ENCODE data around the gene NUBPL. TPM values are rescaled to one million over a fixed set of nuclear protein-coding genes. Genes with fewer than 3 reads are reported as not detected.
"Not testable (repeated sequence)": the region's sequence is repeated elsewhere in the genome, so short reads cannot be mapped to it uniquely, and the experiment has no call there.

The NUBPL gene
- total and polyA plus RNA-seq, 2 experiments from 2014 or later, result 22.9 to 30.8 TPM

- Histone ChIP-seq H3K27ac (no peak overlapping the region), H3K9me3 (ENCODE audit: low read depth) (peaks cover 2% of the 10 kb centered on the region), H3K4me3 (no peak overlapping the region), H3K36me3 (no peaks in the 10 kb centered on the region), H3K27me3 (no peaks in the 10 kb centered on the region), H3K4me1 (ENCODE audit: low read depth) (no peaks in the 10 kb centered on the region)
- TF ChIP-seq, protein P1, sequence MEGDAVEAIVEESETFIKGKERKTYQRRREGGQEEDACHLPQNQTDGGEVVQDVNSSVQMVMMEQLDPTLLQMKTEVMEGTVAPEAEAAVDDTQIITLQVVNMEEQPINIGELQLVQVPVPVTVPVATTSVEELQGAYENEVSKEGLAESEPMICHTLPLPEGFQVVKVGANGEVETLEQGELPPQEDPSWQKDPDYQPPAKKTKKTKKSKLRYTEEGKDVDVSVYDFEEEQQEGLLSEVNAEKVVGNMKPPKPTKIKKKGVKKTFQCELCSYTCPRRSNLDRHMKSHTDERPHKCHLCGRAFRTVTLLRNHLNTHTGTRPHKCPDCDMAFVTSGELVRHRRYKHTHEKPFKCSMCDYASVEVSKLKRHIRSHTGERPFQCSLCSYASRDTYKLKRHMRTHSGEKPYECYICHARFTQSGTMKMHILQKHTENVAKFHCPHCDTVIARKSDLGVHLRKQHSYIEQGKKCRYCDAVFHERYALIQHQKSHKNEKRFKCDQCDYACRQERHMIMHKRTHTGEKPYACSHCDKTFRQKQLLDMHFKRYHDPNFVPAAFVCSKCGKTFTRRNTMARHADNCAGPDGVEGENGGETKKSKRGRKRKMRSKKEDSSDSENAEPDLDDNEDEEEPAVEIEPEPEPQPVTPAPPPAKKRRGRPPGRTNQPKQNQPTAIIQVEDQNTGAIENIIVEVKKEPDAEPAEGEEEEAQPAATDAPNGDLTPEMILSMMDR (IDR thresholded peaks at IDR 0.05; ENCODE audit: low read depth, low read length), result no peak
- no peak for DNase-seq (ENCODE audit: low read depth in 1 of 2, low spot score in 1 of 2)
Observed at GRCh38 chr14:31702130-31702529, 140.9 kb downstream of the NUBPL start.

- TF ChIP-seq, protein P1 (IDR thresholded peaks at IDR 0.05; ENCODE audit: low read depth, low read length), result no peak
- no peaks in the 10 kb centered on the region for H3K36me3 ChIP-seq
Observed at GRCh38 chr14:31703056-31703455, 141.9 kb downstream of the NUBPL start.

DNA sequence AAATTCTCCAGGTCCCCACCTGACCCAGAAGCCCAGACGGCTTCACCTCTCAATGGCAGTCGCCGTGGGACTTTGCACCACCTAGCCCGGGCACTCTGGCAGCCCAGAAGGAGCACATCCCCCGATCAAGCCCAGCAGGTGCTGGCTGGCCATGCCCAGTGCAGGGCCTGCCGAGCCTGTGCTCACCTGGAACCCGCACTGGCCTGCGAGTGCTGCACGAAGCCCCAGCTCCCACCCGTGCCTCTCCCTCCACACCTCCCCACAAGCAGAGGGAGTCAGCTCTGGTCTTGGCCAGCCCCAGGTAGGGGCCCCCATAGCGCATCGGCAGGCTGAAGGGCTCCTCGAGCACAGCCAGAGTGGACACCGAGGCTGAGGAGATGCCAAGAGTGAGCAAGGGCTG, 144.5 kb downstream of the NUBPL start:
- Histone ChIP-seq H3K27ac (no peak overlapping the region), H3K4me1 (ENCODE audit: low read depth) (no peaks in the 10 kb centered on the region), H3K4me3 (no peak overlapping the region), H3K9me3 (ENCODE audit: low read depth) (no peaks in the 10 kb centered on the region), H3K36me3 (no peaks in the 10 kb centered on the region), H3K27me3 (no peaks in the 10 kb centered on the region)
- TF ChIP-seq, protein P1 (IDR thresholded peaks at IDR 0.05; ENCODE audit: low read depth, low read length), result no peak
- no peak for DNase-seq (ENCODE audit: low read depth in 1 of 2, low spot score in 1 of 2)

More at GRCh38 chr14:31703056-31703455, 141.9 kb downstream of the NUBPL start:
- H3K27me3 ChIP-seq, result no peaks in the 10 kb centered on the region
- no peak overlapping the region for H3K27ac ChIP-seq
- H3K4me3 ChIP-seq, result no peak overlapping the region
- no peaks in the 10 kb centered on the region for H3K4me1 ChIP-seq (ENCODE audit: low read depth)
- peaks cover 2% of the 10 kb centered on the region for H3K9me3 ChIP-seq (ENCODE audit: low read depth)
- DNase-seq (ENCODE audit: low read depth in 1 of 2, low spot score in 1 of 2), result no peak

- DNase-seq (ENCODE audit: low read depth in 1 of 2, low spot score in 1 of 2); H3K27ac ChIP-seq; H3K36me3 ChIP-seq; H3K27me3 ChIP-seq; H3K4me3 ChIP-seq; H3K9me3 ChIP-seq (ENCODE audit: low read depth); H3K4me1 ChIP-seq (ENCODE audit: low read depth): not testable (repeated sequence)
Observed at GRCh38 chr14:31708661-31709060, 147.5 kb downstream of the NUBPL start.

- Histone ChIP-seq H3K36me3 (no peaks in the 10 kb centered on the region), H3K9me3 (ENCODE audit: low read depth) (no peaks in the 10 kb centered on the region), H3K27ac (no peak overlapping the region), H3K27me3 (no peaks in the 10 kb centered on the region), H3K4me3 (no peak overlapping the region), H3K4me1 (ENCODE audit: low read depth) (no peaks in the 10 kb centered on the region)
- no peak for DNase-seq (ENCODE audit: low read depth in 1 of 2, low spot score in 1 of 2)
- TF ChIP-seq, protein P1 (IDR thresholded peaks at IDR 0.05; ENCODE audit: low read depth, low read length), result no peak
Observed at GRCh38 chr14:31712244-31713127, 151.3 kb downstream of the NUBPL start.

GRCh38 chr14:31716208-31716607, 155.0 kb downstream of the NUBPL start:
- TF ChIP-seq, protein P1 (IDR thresholded peaks at IDR 0.05; ENCODE audit: low read depth, low read length), result no peak

More at GRCh38 chr14:31716208-31716607, 155.0 kb downstream of the NUBPL start:
- peaks cover 8% of the 10 kb centered on the region for H3K4me1 ChIP-seq (ENCODE audit: low read depth)
- H3K36me3 ChIP-seq, result no peaks in the 10 kb centered on the region
- no peaks in the 10 kb centered on the region for H3K27me3 ChIP-seq
- H3K4me3 ChIP-seq, result no peak overlapping the region
- DNase-seq (ENCODE audit: low read depth in 1 of 2, low spot score in 1 of 2), result no peak
- H3K9me3 ChIP-seq (ENCODE audit: low read depth), result no peaks in the 10 kb centered on the region
- no peak overlapping the region for H3K27ac ChIP-seq
